HepG2 (cell line): ENCODE measurements around the gene SPINK8. TPM values are rescaled to one million over a fixed set of nuclear protein-coding genes. Genes with fewer than 3 reads are reported as not detected.

Experiments used
- ATAC-seq: fragments of 200-7000 bp; cut with Tn5 transposase; 3 replicates; pipeline ENCODE4 v1.9.1; 2020; ENCODE audit warnings: mild to moderate bottlenecking, moderate library complexity
- BruUV-seq: library from RNA; stranded (reverse); fragments of 400-500 nt; replicated peaks from 2 replicates; lab custom pipeline; 2021; lab: Mats Ljungman, UMichigan
- CTCF ChIA-PET: fragments of 300-600 bp; formaldehyde crosslinking; extraction: SDS; loops from one replicate; lab custom pipeline; 2021; ENCODE audit warnings: low total read pairs, inconsistent platforms, low intra/inter-chr PET ratio; lab: Yijun Ruan, JAX
- POLR2A ChIA-PET: fragments of 350-600 bp; sonication (Branson Sonifier 250); formaldehyde crosslinking; loops from one replicate; lab custom pipeline; 2020; ENCODE audit warnings: antibody characterized with exemption, inconsistent platforms; lab: Yijun Ruan, JAX
- DNase-seq: peaks from one replicate; pipeline ENCODE4 v3.0.0-alpha.2; 2015; ENCODE audit warnings: low spot score
- FAIRE-seq: peaks from 3 replicates; lab custom pipeline; 2011; peaks lifted over from hg19 to GRCh38; lab: Jason Lieb, UNC
- H2AFZ ChIP-seq: one replicate; pipeline ENCODE4 v1.6.1; 2011; ENCODE audit warnings: low read length, inconsistent platforms
- H3K27ac ChIP-seq: fragments of 300-600 bp; 3 replicates; pipeline ENCODE4 v1.8.0; 2011; ENCODE audit warnings: mixed run types, mild to moderate bottlenecking, mixed read lengths, low read length, inconsistent platforms; ENCODE audit not compliant: insufficient read depth; ENCODE audit errors: extremely low read length
- H3K27me3 ChIP-seq, 2 experiments: fragments of 200-600 bp in 1 of 2; 2 replicates in 1 of 2; 3 replicates in 1 of 2; pipeline versions ENCODE4 v1.6.0 to v1.8.0; 2011; ENCODE audit warnings: low read length in 2 of 2, mild to moderate bottlenecking in 2 of 2, moderate library complexity in 2 of 2, inconsistent platforms in 1 of 2; ENCODE audit not compliant: insufficient read depth in 2 of 2, control insufficient read depth in 1 of 2
- H3K36me3 ChIP-seq, 2 experiments: fragments of 200-600 bp in 1 of 2; replicated peaks in 1 of 2; 2 replicates in 1 of 2; 3 replicates in 1 of 2; pipeline versions ENCODE4 v1.5.1 to v1.8.0; 2011; ENCODE audit warnings: low read length in 2 of 2, inconsistent platforms in 1 of 2; ENCODE audit not compliant: insufficient read depth in 2 of 2, control insufficient read depth in 1 of 2
- H3K4me1 ChIP-seq: 2 replicates; pipeline ENCODE4 v1.5.1; 2012; ENCODE audit warnings: low read length, inconsistent platforms; ENCODE audit not compliant: insufficient read depth
- H3K4me2 ChIP-seq: 2 replicates; pipeline ENCODE4 v1.6.0; 2011; ENCODE audit warnings: low read depth, low read length, inconsistent platforms
- H3K4me3 ChIP-seq, 3 experiments: fragments of 200-600 bp in 1 of 3; sonication (generic), shearing (Covaris generic) in 1 of 3; replicated peaks in 1 of 3; 2 replicates each; pipeline ENCODE4 v1.5.1; 2011 to 2016; ENCODE audit warnings: low read length in 3 of 3, inconsistent platforms in 2 of 3, low read depth in 2 of 3, mild to moderate bottlenecking in 2 of 3, control low read depth in 1 of 3, mixed read lengths in 1 of 3; ENCODE audit not compliant: insufficient read depth in 1 of 3
- H3K79me2 ChIP-seq: one replicate; pipeline ENCODE4 v1.6.1; 2011; ENCODE audit warnings: low read length, inconsistent platforms; ENCODE audit not compliant: insufficient read depth
- H3K9ac ChIP-seq: 2 replicates; pipeline ENCODE4 v1.6.0; 2011; ENCODE audit warnings: mild to moderate bottlenecking, low read depth, low read length, inconsistent platforms; ENCODE audit not compliant: insufficient read depth
- H3K9me3 ChIP-seq: 2 replicates; pipeline ENCODE4 v1.5.1; 2012; ENCODE audit warnings: mild to moderate bottlenecking, low read length
- H4K20me1 ChIP-seq: 2 replicates; pipeline ENCODE4 v1.6.0; 2011; ENCODE audit warnings: inconsistent platforms, mild to moderate bottlenecking, low read length, moderate library complexity; ENCODE audit not compliant: insufficient read depth
- BORCS8-MEF2B ChIP-seq: sonication (generic); formaldehyde crosslinking; IDR thresholded peaks from 2 replicates; pipeline ENCODE4 v1.8.0; 2022; ENCODE audit warnings: mild to moderate bottlenecking, missing genetic modification reagents
- PHF21A ChIP-seq: sonication (generic); formaldehyde crosslinking; IDR thresholded peaks from 2 replicates; pipeline ENCODE4 v1.5.0; 2020; ENCODE audit warnings: mild to moderate bottlenecking, missing genetic modification reagents
- TERF1 ChIP-seq: sonication (generic); formaldehyde crosslinking; IDR thresholded peaks from 2 replicates; pipeline ENCODE4 v1.8.0; 2022; ENCODE audit warnings: mild to moderate bottlenecking, missing genetic modification reagents, moderate library complexity
- ZFP90 ChIP-seq: sonication (generic); formaldehyde crosslinking; IDR thresholded peaks from 2 replicates; pipeline ENCODE4 v1.8.0; 2022; ENCODE audit warnings: missing genetic modification reagents, mild to moderate bottlenecking, inconsistent platforms, borderline replicate concordance
- ZNF737 ChIP-seq: sonication (generic); formaldehyde crosslinking; IDR thresholded peaks from 2 replicates; pipeline ENCODE4 v1.5.0; 2020; ENCODE audit warnings: missing genetic modification reagents, mild to moderate bottlenecking, borderline replicate concordance
- WGBS: methylation state at CpG from one replicate; pipeline ENCODE4 v1.1.6; 2017; ENCODE audit warnings: low lambda C conversion rate; 5-methylcytosine and 5-hydroxymethylcytosine counted together
- in situ Hi-C: cut with HindIII; loops from 2 replicates; pipeline ENCODE4 v1.10.0; 2017; ENCODE audit warnings: low pct_unique_long_range_greater_than_20kb; ENCODE audit not compliant: extremely low pct_ligation_motif_present
- intact Hi-C: fragments of 100-400 bp; cut with micrococcal nuclease; formaldehyde crosslinking; loops from one replicate; pipeline ENCODE4 v1.10.0; 2022; ENCODE audit not compliant: unreplicated experiment
- polyA plus RNA-seq, 8 experiments: library from polyadenylated mRNA; depleted of rRNA in 3 of 8; stranded (reverse) in 7 of 8; unstranded in 1 of 8; fragments of >200 nt; fragmentation: Illumina TruSeq in 4 of 8; extraction: Trizol in 4 of 8; gene quantifications; 2 replicates each; pipeline versions ENCODE4 v1.2.1 to v1.2.3, GENCODE V29; 2011 to 2016; ENCODE audit warnings: low read depth in 4 of 8, missing spikeins in 1 of 8, mixed read lengths in 1 of 8; ENCODE audit not compliant: insufficient read depth in 1 of 8
- total RNA-seq, 5 experiments: library from RNA; depleted of rRNA; stranded (reverse); fragments of >200 nt; fragmentation: Illumina TruSeq; extraction: Trizol; gene quantifications; 2 replicates each; pipeline ENCODE4 v1.2.3, GENCODE V29; 2016; ENCODE audit warnings: low read depth in 1 of 5

Gene SPINK8
- total and polyA plus RNA-seq, 2 of the 13 experiments (the other 11 are each of a cell fraction or from before 2014, with no cell fraction given) = not detected

DNA sequence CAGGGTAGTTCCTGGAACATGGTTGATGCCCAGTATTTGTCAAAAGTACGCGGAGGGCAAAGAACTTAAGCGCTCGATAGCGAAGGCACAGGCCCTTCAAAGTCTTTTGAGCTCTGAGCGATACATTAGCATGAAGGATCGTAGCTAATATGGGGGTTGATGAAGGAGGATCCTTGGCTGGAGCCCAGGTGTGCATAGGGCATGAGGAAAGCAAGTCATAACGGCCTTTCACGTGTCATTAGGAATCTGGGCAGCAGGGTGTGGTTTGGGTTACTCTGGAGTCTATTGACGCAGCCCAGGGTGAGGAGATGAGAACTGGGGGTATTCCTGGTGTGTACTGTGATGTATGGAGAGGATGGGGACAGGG, 31.7 kb downstream of the SPINK8 start:
- Histone ChIP-seq H3K27me3 (no peaks in the 10 kb centered on the region), H3K27ac (peak overlapping the region; percentile 96), H3K9ac (peak overlapping the region; percentile 91), H3K4me1 (peaks cover 44% of the 10 kb centered on the region), H2AFZ (peak overlapping the region; percentile 34), H3K4me2 (peak overlapping the region; percentile 86), H3K36me3 (peaks cover 0 to 17% of the 10 kb centered on the region in 2 experiments; a peak in 2 of 5 replicates), H3K9me3 (no peaks in the 10 kb centered on the region), H3K4me3 (peak overlapping the region; percentile 57 to 93 (median 93)), H4K20me1 (no peaks in the 10 kb centered on the region), H3K79me2 (peaks cover 12% of the 10 kb centered on the region)
- TF ChIP-seq ZNF737 = peak; percentile 38; the same call in 1 of the 2 replicates
- TF ChIP-seq TERF1 = no peak
- TF ChIP-seq ZFP90 (CRISPR knock-in tag) = no peak
- 0 out of 2 replicates have a peak, but pooled peaks have one; percentile 3 for TF ChIP-seq PHF21A (CRISPR knock-in tag)
- TF ChIP-seq BORCS8-MEF2B (CRISPR knock-in tag) = no peak
- CTCF ChIA-PET = no interaction called here
- FAIRE-seq (no peak), DNase-seq (peak; percentile 21), ATAC-seq (peak; percentile 32)
- POLR2A ChIA-PET = interaction anchor here (1.5 kb wide), 1 partner anchor 171 kb away, joined by 4 read pairs; no protein-coding TSS in a partner anchor
- 0% methylated on average over 6 of the region's 10 CpGs for WGBS
- in situ Hi-C loops = no loop called here
- intact Hi-C loops = no loop called here
- BruUV-seq = TSS peak; percentile 96
